ENCODE data around the gene RYK. TPM values are rescaled to one million over a fixed set of nuclear protein-coding genes. Genes with fewer than 3 reads are reported as not detected.
A peak's percentile ranks its signal among the peaks of the same experiment; 100 is the strongest.

RYK gene
- total RNA-seq, 1 experiment from 2014 or later: 60.6 TPM

GRCh38 chr3:134205451-134205850, 45.2 kb downstream of the RYK start:
- no peak overlapping the region for H2BK15ac ChIP-seq (ENCODE audit: low read depth, low read length)
- H2BK20ac ChIP-seq (ENCODE audit: low read depth, low read length, poor library complexity, severe bottlenecking): no peak overlapping the region
- peaks cover 16 to 37% (median 26%) of the 10 kb centered on the region in 3 experiments for H3K36me3 Mint-ChIP-seq (ENCODE audit: insufficient read depth in 1 of 3, low read depth in 3 of 3)
- H2BK12ac ChIP-seq (ENCODE audit: insufficient read length, low read depth, low read length): no peak overlapping the region
- H3K23me2 ChIP-seq (ENCODE audit: insufficient read length, low read depth, low read length, poor library complexity, severe bottlenecking): no peaks in the 10 kb centered on the region
- no peak overlapping the region for H2BK120ac ChIP-seq (ENCODE audit: low read depth, low read length, poor library complexity, severe bottlenecking)
- H4K5ac ChIP-seq (ENCODE audit: insufficient read length, low read depth, low read length): no peak overlapping the region
- no peaks in the 10 kb centered on the region for H3K4me1 ChIP-seq (ENCODE audit: insufficient read depth, low read length)
- TF ChIP-seq CTCF (conservative IDR thresholded peaks at IDR 0.05): no peak
- H3K27me3 Mint-ChIP-seq (ENCODE audit: low read depth): no peaks in the 10 kb centered on the region
- no peaks in the 10 kb centered on the region for H4K20me1 ChIP-seq (ENCODE audit: control insufficient read depth, insufficient read depth, insufficient read length)
- no peak overlapping the region for H2AFZ ChIP-seq (ENCODE audit: low read length)
- no peak overlapping the region for H3K4me3 Mint-ChIP-seq
- no peaks in the 10 kb centered on the region for H3K9me3 Mint-ChIP-seq
- H3K4ac ChIP-seq (ENCODE audit: low read depth, low read length): no peak overlapping the region
- H3K18ac ChIP-seq (ENCODE audit: insufficient read length, low read depth, low read length): no peak overlapping the region
- H3K4me1 Mint-ChIP-seq: peaks cover 3 to 9% of the 10 kb centered on the region in 2 experiments; a peak in 2 of 4 replicates
- H4K8ac ChIP-seq (replicated peaks; ENCODE audit: insufficient read length, low read depth, low read length): no peak overlapping the region
- no peaks in the 10 kb centered on the region for H3K79me1 ChIP-seq (ENCODE audit: insufficient read depth, low read depth, low read length, poor library complexity, severe bottlenecking)
- H2AK5ac ChIP-seq (ENCODE audit: insufficient read length, low read length): no peak overlapping the region
- no peak overlapping the region for H2BK5ac ChIP-seq (ENCODE audit: insufficient read length, low read length)
- no peaks in the 10 kb centered on the region for H3K79me2 ChIP-seq (ENCODE audit: insufficient read depth, low read length)
- H3K23ac ChIP-seq (ENCODE audit: insufficient read length, low read depth, low read length): no peak overlapping the region
- no peak overlapping the region for H3K27ac ChIP-seq (ENCODE audit: insufficient read length, low read depth, low read length)
- H3T11ph ChIP-seq (ENCODE audit: low read length): no peak overlapping the region
- WGBS (ENCODE audit: extremely low coverage, insufficient read length, low lambda C conversion rate): no CpG with 5 or more reads among the region's 4 CpGs
- H3K27me3 ChIP-seq (ENCODE audit: insufficient read depth, low read length): no peaks in the 10 kb centered on the region
- H3K4me2 ChIP-seq (ENCODE audit: insufficient read depth, insufficient read length, low read length): no peak overlapping the region
- no peak overlapping the region for H3K56ac ChIP-seq (ENCODE audit: insufficient read length, low read depth, low read length)
- no peaks in the 10 kb centered on the region for H3K9me3 ChIP-seq (ENCODE audit: control insufficient read depth, low read depth, low read length)
- H4K91ac ChIP-seq (ENCODE audit: insufficient read length, low read depth, low read length): no peak overlapping the region
- H3K14ac ChIP-seq (ENCODE audit: insufficient read depth, low read length): no peak overlapping the region
- no peak for DNase-seq
- peak overlapping the region in 1 of 3 experiments; percentile 14; a peak in 1 of 7 replicates for H3K27ac Mint-ChIP-seq
- no peak overlapping the region for H3K9ac ChIP-seq (ENCODE audit: extremely low read depth, insufficient read length, low read length)
